Dedifferentiated amniotic fluid mesenchymal stem cell (primary cell): Measurements from ENCODE around the gene SLAMF7.
"Not testable (repeated sequence)": the region's sequence is repeated elsewhere in the genome, so short reads cannot be mapped to it uniquely, and the experiment has no call there.

Experiments
- DNase-seq: peaks from one replicate; pipeline ENCODE4 v3.0.0-alpha.2; 2016; ENCODE audit errors: extremely low spot score

The SLAMF7 gene

DNA sequence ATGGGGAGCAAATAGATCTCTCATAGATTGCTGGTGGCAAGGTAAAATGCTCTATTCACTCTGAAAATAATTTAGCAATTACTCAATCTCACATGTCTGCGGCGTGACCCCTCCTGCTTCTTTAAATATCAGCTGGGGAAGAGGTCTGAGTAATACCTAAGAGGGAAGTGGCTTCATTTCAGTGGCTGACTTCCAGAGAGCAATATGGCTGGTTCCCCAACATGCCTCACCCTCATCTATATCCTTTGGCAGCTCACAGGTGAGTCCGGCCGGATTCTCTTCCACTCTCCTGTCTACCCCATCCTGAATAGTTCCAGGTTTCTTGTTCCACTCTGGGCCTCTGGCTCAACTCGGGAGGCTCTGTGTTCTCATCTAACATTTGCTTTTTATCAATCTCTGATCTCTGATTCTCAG lies at the start of gene SLAMF7:
SLAMF7 (plus strand) TSS at position 150 of the 414 bp plus-strand sequence; CDS start at position 205, 55 bp downstream.
- no peak for DNase-seq

DNA sequence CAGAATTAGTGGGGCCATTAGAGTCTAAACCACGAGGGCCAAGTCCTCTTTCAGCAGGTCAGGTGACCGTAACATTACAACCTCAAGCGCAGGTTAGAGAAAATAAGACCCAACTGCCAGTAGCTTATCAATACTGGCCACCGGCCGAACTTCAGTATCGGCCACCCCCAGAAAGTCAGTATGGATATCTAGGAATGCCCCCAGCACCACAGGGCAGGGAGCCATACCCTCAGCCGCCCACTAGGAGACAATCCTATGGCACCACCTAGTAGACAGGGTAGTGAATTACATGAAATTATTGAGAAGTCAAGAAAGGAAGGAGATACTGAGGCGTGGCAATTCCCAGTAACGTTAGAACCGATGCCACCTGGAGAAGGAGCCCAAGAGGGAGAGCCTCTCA lies 46.7 kb upstream of the SLAMF7 start:
- not testable (repeated sequence) for DNase-seq

- no peak for DNase-seq
Measured at GRCh38 chr1:160702100-160702499, 36.9 kb upstream of the SLAMF7 start.

DNA sequence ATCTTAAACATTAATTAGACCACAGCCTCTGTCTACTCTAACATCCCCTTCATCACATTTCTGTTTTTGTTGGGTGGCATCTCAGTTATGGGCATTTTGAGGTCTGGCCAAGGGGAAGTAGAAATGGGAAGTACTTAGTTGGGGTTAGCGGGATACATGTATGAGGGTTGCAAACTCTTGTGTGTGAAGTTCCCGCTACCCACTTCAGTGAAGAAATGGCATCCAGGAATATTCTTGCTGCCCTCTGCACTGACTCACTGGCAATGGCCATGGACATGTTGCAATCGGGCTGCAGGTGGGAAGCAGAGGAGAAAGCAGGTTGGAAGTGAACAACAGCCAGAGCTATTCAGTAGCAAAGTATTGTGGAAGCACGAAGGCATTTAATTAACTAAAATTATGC lies 34.8 kb upstream of the SLAMF7 start:
- DNase-seq: no peak

GRCh38 chr1:160705212-160705621 lies 33.8 kb upstream of the SLAMF7 start:
- not testable (repeated sequence) for DNase-seq

- DNase-seq: no peak
Measured at GRCh38 chr1:160705742-160706141, 33.3 kb upstream of the SLAMF7 start.

GRCh38 chr1:160706526-160707235 lies 32.4 kb upstream of the SLAMF7 start:
- no peak for DNase-seq

DNA sequence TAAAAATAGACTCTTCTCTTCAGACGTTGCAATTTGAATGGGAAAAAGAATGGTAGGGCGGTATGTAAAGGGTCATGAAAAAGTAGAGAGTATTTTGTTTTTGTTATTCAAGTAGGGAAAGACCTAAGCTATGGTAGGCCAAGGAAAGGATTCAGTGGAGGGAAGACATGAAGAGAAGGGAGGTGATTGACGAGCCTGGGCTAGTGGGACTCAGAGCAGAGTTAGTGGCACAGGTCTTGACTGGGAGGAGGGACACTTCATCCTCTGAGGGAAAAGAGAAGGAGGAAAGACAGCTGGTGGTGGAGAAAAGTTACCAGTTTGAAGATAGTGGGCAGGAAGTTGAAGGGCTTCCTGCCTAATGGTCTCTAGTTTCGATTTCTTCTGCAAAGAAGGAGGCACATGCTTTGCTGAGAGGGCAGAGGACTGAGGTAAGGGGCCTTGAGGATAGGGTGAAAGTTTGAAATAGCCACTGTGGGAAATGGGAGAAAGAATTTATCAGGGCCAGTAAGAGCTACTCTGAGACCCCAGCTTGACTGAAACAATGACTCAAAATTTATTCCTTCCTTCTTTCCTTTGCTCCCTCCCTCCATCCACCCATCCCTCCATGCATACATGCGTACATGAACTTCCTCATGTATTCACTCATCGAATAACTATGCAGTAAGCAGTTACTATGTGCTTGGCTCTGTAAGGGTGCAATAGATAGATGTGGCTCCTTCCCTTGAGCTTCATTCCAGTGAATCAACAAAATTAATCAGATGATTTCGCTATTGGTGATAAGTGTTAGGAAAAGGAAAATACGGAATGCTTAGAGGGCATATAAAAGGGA lies 31.6 kb upstream of the SLAMF7 start:
- DNase-seq: no peak

DNA sequence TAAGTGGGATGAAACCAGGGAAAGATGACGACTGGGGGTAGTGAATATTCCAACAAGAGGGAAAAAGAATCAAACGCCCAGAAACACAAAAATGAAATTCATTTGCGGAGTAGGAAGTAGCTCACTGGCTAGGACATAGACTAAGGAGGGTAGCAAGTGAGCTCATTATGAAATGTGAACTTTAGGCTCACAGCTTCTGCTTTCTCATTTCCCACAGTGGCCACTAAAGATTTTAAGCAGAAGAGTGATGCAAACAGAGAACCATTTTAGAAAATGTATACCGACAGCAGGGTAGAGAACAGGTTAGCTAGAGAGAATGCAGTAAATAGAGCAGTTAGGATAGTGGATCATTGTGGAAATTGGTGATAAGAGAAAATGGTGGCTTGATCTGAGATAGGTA lies 30.9 kb upstream of the SLAMF7 start:
- DNase-seq: no peak

DNA sequence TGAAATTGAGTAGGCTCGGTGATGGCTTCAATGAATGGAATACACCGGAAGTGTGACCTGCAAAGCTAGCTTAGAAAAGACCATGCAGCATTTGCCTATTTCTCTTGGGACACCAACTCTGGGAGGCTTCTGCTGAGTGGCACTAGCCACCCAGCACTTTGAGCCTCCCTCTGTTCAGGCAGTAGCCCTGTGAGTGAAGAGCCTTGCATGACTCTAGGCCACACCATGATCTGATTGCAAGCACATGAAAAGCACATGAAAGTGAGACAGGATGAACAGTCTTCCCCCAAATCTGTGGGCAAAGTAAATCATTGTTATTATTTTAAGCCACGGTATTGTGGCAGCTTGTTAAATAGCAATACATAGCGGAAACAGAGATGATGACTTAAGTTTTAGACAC lies 30.2 kb upstream of the SLAMF7 start:
- DNase-seq: no peak

DNA sequence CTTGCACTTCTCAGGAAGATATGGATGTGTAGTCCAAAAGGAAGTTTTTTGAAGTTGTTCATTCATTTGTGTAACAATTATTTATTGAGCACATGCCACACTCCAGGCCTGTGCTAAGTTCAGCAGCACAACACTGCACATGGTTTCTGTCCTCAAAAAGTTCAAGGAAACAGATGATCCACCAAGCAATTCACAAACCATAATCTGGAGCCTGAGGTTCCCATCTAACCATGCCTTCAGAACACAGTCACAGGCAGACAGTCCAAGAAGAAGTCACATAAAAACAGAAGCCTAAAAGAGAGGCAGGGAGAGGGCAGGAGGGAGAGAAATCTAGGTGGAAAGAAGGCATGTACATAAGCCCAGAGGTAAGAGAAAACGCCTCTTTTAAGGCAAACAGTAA lies 29.3 kb upstream of the SLAMF7 start:
- no peak for DNase-seq

GRCh38 chr1:160710517-160711252 lies 28.4 kb upstream of the SLAMF7 start:
- DNase-seq: no peak

- DNase-seq: no peak
Measured at GRCh38 chr1:160711276-160711601, 27.8 kb upstream of the SLAMF7 start.

DNA sequence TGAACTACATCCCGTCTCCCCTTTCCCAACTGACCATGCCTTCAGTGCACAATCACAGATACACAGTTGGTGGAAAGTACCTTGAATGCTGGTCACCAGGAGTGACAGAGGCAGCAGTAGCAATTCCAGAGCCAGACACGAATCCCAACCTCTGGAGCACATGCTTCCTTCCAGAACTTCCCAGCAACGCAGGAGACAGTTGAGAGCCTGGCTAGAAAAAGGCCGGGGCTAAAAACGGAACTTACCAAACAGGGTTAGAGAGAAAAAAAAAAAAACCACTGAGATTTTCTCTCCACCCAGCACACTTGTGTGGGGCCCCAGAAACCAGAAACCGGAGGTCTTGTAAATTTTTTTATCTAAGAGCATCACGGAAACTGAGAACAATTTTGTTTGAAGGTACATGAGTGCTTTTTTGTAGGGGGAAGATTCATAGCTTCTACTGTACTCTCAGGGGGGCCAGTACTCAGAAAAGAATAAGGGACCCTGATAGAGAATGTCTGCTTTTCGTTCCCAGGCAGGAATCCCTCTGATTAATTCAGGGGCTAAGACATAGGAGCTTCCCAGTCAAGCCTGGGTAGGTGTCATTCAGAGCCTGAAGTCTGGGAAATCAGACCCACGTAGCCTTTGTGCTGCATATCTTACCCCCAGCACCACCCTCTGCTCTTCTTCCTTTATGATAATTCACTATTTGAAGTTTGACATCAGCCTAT lies 27.3 kb upstream of the SLAMF7 start, which contains the start of gene CD48:
CD48 (minus strand) TSS at position 221 of the 710 bp plus-strand sequence; CDS start at position 162, 59 bp downstream.
- DNase-seq: no peak

GRCh38 chr1:160712525-160713080 lies 26.4 kb upstream of the SLAMF7 start:
- DNase-seq: not testable (repeated sequence)

DNA sequence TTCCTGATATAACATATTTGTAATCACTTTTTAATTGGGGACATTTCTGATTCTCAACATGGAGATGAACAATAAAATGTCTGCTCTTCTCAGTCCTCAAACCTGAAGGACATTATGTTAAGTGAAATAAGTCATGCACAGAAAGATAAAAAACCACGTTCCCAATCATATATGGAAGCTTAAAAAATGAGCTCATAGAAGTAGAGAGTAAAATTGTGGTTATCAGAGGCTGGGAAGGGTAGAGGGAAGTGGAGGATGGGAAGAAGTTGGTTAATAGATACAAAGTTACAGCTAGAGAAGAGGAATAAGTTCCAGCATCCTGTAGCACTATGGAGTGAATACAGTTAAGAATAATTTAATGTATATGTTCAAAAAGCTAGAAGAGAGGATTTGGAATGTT lies 25.9 kb upstream of the SLAMF7 start:
- DNase-seq: no peak

DNA sequence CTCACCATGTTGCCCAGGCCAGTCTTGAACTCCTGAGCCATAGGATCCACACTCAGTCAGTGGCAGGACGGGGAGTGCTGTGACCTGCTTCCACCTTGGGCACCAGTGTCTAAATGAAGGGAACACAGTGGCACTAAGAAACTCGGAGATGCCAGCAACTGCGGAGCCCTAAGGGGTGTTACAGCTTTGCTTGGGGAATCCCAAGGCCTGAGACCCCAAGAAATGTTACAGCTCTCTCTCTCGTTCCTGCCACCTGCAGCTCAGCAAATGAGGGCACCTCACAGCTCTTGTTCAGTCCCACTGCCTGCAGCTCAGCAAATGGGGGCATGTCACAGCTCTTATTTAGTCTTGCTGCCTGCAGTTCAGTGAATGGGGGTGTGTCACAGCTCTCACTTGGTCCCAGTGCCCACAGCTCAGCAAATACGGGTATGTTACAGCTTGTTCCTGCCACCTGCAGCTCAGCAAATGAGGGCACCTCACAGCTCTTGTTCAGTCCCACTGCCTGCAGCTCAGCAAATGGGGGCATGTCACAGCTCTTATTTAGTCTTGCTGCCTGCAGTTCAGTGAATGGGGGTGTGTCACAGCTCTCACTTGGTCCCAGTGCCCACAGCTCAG lies 24.9 kb upstream of the SLAMF7 start:
- DNase-seq: not testable (repeated sequence)

GRCh38 chr1:160716013-160716412 lies 23.0 kb upstream of the SLAMF7 start:
- no peak for DNase-seq

- no peak for DNase-seq
Measured at GRCh38 chr1:160717306-160717705, 21.7 kb upstream of the SLAMF7 start.

- no peak for DNase-seq
Measured at GRCh38 chr1:160718210-160718609, 20.8 kb upstream of the SLAMF7 start.
